Esophagus muscularis mucosa (tissue), 4 donors: Measurements from ENCODE around the gene TMF1. TPM values are rescaled to one million over a fixed set of nuclear protein-coding genes. Genes with fewer than 3 reads are reported as not detected.

Source experiments
- DNase-seq: peaks from one replicate; pipeline ENCODE4 v3.0.0-alpha.2; 2017; ENCODE audit errors: extremely low spot score
- H3K27ac ChIP-seq, 4 donors: fragments of 200-600 bp; sonication (generic); replicated peaks in 1 of 4; 1 replicate in 3 of 4; 2 replicates in 1 of 4; pipeline ENCODE4 v1.5.1; 2016 to 2019; ENCODE audit warnings: mild to moderate bottlenecking in 1 of 4
- H3K27me3 ChIP-seq, 4 donors: fragments of 200-600 bp; sonication (generic); one replicate each; pipeline versions ENCODE4 v1.5.1 to v1.6.0; 2016 to 2019
- H3K36me3 ChIP-seq, 4 donors: fragments of 200-600 bp; sonication (generic); one replicate each; pipeline ENCODE4 v1.5.1; 2016 to 2019
- H3K4me1 ChIP-seq, 4 donors: fragments of 200-600 bp; sonication (generic); one replicate each; pipeline ENCODE4 v1.5.1; 2016 to 2019
- H3K4me3 ChIP-seq, 4 donors: fragments of 200-600 bp; sonication (generic); 1 replicate in 2 of 4; 2 replicates in 2 of 4; pipeline ENCODE4 v1.5.1; 2016 to 2019; ENCODE audit warnings: mild to moderate bottlenecking in 4 of 4, moderate library complexity in 1 of 4
- H3K9me3 ChIP-seq, 4 donors: fragments of 200-600 bp; sonication (generic); 1 replicate in 3 of 4; 2 replicates in 1 of 4; pipeline ENCODE4 v1.5.1; 2016 to 2019
- EP300 ChIP-seq: sonication (generic); formaldehyde crosslinking; IDR thresholded peaks from one replicate; pipeline ENCODE4 v1.6.1; 2017; ENCODE audit warnings: antibody characterized with exemption
- POLR2A ChIP-seq: fragments of 450-650 bp; IDR thresholded peaks from one replicate; pipeline ENCODE4 v1.6.1; 2017; ENCODE audit warnings: antibody characterized with exemption, moderate library complexity, mild to moderate bottlenecking, low read depth
- POLR2AphosphoS5 ChIP-seq, 2 donors: sonication (generic); formaldehyde crosslinking; IDR thresholded peaks; one replicate each; pipeline ENCODE4 v1.6.1; 2017; ENCODE audit warnings: antibody characterized with exemption in 2 of 2
- WGBS: methylation state at CpG from one replicate; pipeline ENCODE4 v1.1.5; 2018; 5-methylcytosine and 5-hydroxymethylcytosine counted together
- intact Hi-C: fragments of 100-400 bp; cut with DNase I; formaldehyde crosslinking; loops from one replicate; pipeline ENCODE4 v1.15.1; 2023
- total RNA-seq, 4 donors: library from RNA; depleted of rRNA; stranded (reverse); fragments of >200 nt; gene quantifications; one replicate each; pipeline versions ENCODE4 v1.1.0 to v1.2.1, GENCODE V29; 2016
- TF ChIP-seq, protein P1 (sequence below), 3 experiments: fragments of 200-600 bp in 2 of 3; fragments of 450-650 bp in 1 of 3; sonication (generic) in 2 of 3; IDR thresholded peaks; one replicate each; pipeline ENCODE4 v1.5.1; 2017 to 2019; ENCODE audit warnings: antibody characterized with exemption in 3 of 3, mild to moderate bottlenecking in 2 of 3, moderate library complexity in 1 of 3

Gene TMF1
- total RNA-seq, 4 donors from 2014 or later: 23.0 to 35.8 (median 33.9) TPM

DNA sequence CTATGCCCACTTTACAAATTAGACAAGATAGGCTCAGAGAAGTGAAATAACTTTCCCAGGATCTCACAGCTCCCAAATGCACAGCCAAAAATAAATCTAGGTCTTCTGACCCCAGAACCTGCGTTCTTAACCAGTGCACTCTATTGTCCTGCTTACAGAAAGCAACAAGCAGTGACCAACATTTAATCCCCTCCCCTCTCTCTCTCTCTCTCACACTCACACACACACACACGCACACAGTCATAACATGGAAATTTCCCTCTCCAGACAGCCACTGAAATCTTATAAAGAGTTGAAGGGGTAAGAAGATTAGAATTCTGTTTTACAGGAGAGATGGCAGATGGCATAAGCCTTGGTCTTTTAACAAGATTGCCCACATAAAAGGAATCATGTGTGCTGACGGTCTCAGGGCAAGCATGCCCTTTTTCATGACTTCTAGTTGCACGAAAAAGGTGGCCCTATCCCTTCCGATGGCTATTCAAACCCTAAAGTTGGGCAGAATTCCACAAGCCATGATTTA is 68.1 kb downstream of the TMF1 start:
- TF ChIP-seq POLR2A: no peak
- no peak for TF ChIP-seq EP300
- TF ChIP-seq, protein P1, sequence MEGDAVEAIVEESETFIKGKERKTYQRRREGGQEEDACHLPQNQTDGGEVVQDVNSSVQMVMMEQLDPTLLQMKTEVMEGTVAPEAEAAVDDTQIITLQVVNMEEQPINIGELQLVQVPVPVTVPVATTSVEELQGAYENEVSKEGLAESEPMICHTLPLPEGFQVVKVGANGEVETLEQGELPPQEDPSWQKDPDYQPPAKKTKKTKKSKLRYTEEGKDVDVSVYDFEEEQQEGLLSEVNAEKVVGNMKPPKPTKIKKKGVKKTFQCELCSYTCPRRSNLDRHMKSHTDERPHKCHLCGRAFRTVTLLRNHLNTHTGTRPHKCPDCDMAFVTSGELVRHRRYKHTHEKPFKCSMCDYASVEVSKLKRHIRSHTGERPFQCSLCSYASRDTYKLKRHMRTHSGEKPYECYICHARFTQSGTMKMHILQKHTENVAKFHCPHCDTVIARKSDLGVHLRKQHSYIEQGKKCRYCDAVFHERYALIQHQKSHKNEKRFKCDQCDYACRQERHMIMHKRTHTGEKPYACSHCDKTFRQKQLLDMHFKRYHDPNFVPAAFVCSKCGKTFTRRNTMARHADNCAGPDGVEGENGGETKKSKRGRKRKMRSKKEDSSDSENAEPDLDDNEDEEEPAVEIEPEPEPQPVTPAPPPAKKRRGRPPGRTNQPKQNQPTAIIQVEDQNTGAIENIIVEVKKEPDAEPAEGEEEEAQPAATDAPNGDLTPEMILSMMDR (IDR thresholded peaks at IDR 0.05): no peak
- TF ChIP-seq POLR2AphosphoS5 (IDR thresholded peaks at IDR 0.05): no peak

DNA sequence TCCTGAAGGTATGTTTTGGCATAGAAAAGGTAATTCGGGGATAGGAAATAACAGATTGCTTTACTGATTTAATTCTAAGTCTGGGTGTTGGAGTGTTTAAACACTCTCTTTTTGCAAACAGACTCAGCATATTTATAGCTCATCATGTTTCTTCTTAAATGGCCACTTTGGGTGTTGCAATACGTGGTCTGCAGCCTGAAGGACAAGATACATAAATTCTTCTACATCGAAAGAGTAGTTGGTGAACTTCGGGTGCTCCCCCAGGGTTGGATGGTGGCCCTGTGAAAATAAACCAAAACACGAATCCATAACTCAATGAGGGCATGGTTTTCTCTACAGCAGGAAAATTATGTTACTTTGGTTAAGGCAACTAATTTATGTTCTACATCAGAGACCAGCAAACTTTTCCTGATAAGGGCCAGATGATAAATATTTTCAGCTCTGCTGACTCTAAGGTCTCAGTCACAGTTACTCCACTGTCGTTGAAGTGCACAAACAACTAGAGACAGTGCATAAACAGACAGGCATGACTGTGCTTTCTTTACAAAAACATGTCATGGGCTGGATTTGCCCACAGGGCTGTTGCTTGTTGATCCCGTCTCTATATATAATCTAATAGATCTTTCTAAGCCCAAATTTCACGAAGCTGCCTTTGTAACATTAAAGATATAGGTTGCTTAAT is 74.5 kb downstream of the TMF1 start:
- WGBS: 78% methylated on average over 8 of the region's 8 CpGs

More for the DNA sequence above, 68.1 kb downstream of the TMF1 start:
- Histone ChIP-seq H3K9me3 (no peaks in the 10 kb centered on the region), H3K27ac (no peak overlapping the region), H3K27me3 (no peaks in the 10 kb centered on the region), H3K36me3 (peaks cover 79 to 100% (median 94%) of the 10 kb centered on the region in 4 donors), H3K4me3 (no peak overlapping the region), H3K4me1 (no peaks in the 10 kb centered on the region)
- WGBS: 73% methylated on average over 5 of the region's 5 CpGs
- DNase-seq: peak; percentile 53
- intact Hi-C loops: no loop called here

DNA sequence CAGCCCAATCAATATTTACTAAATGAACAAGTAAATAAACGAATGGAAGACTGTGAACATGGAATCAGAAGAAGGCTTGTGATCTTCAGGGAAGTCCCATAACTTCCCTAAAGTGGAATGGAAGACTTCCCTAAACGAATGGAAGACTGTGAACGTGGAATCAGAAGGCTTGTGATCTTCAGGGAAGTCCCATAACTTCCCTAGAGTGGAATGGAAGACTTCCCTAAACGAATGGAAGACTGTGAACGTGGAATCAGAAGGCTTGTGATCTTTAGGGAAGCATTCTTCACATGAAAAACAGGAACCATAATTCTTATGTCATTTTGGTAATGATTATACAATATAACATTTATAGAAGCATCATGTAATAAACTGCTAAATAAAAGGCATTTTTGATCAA is 77.4 kb downstream of the TMF1 start:
- H3K36me3 ChIP-seq: peaks cover 36 to 46% (median 39%) of the 10 kb centered on the region in 4 donors
- H3K4me3 ChIP-seq: no peak overlapping the region
- no peak overlapping the region for H3K27ac ChIP-seq
- peaks cover 0 to 8% (median 0%) of the 10 kb centered on the region in 4 donors for H3K4me1 ChIP-seq
- no peak for DNase-seq
- TF ChIP-seq POLR2A: no peak
- TF ChIP-seq EP300: no peak
- TF ChIP-seq, protein P1 (IDR thresholded peaks at IDR 0.05): no peak
- TF ChIP-seq POLR2AphosphoS5 (IDR thresholded peaks at IDR 0.05): no peak
- intact Hi-C loops: no loop called here
- WGBS: 82% methylated on average over 5 of the region's 5 CpGs
- H3K9me3 ChIP-seq: no peaks in the 10 kb centered on the region
- H3K27me3 ChIP-seq: no peaks in the 10 kb centered on the region

More for the DNA sequence above, 74.5 kb downstream of the TMF1 start:
- peaks cover 0 to 3% (median 0%) of the 10 kb centered on the region in 4 donors for H3K4me1 ChIP-seq
- no peaks in the 10 kb centered on the region for H3K9me3 ChIP-seq
- no peaks in the 10 kb centered on the region for H3K27me3 ChIP-seq
- H3K4me3 ChIP-seq: no peak overlapping the region
- H3K27ac ChIP-seq: no peak overlapping the region
- TF ChIP-seq, protein P1 (IDR thresholded peaks at IDR 0.05): no peak
- TF ChIP-seq EP300: no peak
- TF ChIP-seq POLR2AphosphoS5 (IDR thresholded peaks at IDR 0.05): no peak
- no peak for TF ChIP-seq POLR2A
- DNase-seq: no peak
- H3K36me3 ChIP-seq: peaks cover 64 to 75% (median 69%) of the 10 kb centered on the region in 4 donors
- intact Hi-C loops: no loop called here

DNA sequence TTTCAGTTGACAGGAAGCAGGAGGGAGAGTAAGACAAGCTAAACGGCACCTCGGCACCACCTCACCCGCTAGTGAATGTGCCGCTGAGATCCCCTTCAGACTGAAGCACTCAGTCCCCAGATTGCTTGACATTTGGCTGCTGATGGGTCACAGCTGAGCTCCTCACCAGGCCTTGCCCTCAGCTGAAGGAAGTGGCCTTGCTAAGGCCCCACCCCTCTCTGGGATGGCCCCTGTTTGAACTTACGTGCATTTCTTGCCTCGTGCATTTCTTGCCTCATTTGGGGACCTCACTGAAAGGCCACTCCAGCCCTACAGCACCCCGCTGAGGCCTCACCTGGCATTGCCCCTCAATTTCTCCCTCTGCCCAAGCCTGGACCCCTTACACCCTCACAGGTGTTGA is 78.5 kb downstream of the TMF1 start:
- Histone ChIP-seq H3K4me3 (no peak overlapping the region), H3K27ac (no peak overlapping the region), H3K9me3 (no peaks in the 10 kb centered on the region), H3K27me3 (no peaks in the 10 kb centered on the region), H3K4me1 (peaks cover 0 to 8% (median 0%) of the 10 kb centered on the region in 4 donors), H3K36me3 (peaks cover 26 to 35% (median 29%) of the 10 kb centered on the region in 4 donors)
- DNase-seq: peak; percentile 47
- intact Hi-C loops: no loop called here
- TF ChIP-seq POLR2AphosphoS5 (IDR thresholded peaks at IDR 0.05): peak in 1 of 2 donors; percentile 36
- no peak for TF ChIP-seq EP300
- 66% methylated on average over 6 of the region's 7 CpGs for WGBS

DNA sequence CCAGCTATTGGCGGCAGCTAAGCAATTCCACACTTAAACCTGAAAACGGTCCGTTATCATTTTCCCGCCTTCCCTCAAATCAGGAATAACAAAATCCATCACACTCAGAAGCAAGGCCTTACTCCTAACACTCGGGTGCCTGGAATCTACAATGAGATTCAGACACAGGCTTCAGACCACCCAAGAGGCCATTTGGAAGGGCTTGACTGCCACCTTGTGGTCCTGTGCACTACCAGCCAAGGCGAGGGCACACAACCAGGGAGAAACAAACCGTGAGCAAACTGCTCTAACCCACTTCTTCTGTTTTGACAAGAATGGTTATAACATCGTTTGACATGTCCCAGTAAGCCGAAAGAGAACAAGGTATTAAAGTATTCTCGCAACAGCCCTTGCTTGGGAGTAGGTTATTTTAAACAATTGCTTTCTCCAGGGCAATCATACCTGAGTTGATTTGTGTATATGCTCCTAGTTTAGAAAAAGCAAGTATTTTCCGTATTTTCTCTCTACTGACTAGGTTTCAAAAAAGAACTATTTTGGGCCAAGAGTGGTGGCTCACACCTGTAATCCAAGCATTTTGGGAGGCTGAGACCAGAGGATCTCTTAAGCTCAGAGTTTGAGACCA is 79.7 kb downstream of the TMF1 start:
- Histone ChIP-seq H3K4me1 (peaks cover 0 to 8% (median 0%) of the 10 kb centered on the region in 4 donors), H3K4me3 (no peak overlapping the region), H3K27ac (no peak overlapping the region), H3K9me3 (no peaks in the 10 kb centered on the region), H3K36me3 (peaks cover 14 to 23% (median 17%) of the 10 kb centered on the region in 4 donors), H3K27me3 (peaks cover 0 to 4% (median 0%) of the 10 kb centered on the region in 4 donors)
- peak; percentile 75 for DNase-seq
- intact Hi-C loops: no loop called here
- TF ChIP-seq, protein P1 (IDR thresholded peaks at IDR 0.05): peak; percentile 53 to 70 (median 54)
- TF ChIP-seq POLR2AphosphoS5 (IDR thresholded peaks at IDR 0.05): no peak
- TF ChIP-seq EP300: no peak
- WGBS: 41% methylated on average over 10 of the region's 11 CpGs
